Spleen (tissue), 11 donors: Measurements from ENCODE around the gene LRRC8E. TPM values are rescaled to one million over a fixed set of nuclear protein-coding genes. Genes with fewer than 3 reads are reported as not detected.
A peak's percentile ranks its signal among the peaks of the same experiment; 100 is the strongest.
"Not testable (repeated sequence)": the region's sequence is repeated elsewhere in the genome, so short reads cannot be mapped to it uniquely, and the experiment has no call there.

Experiments used
- DNase-seq: peaks from one replicate; pipeline ENCODE4 v3.0.0-alpha.2; 2020
- H3K27ac ChIP-seq, 8 donors: fragments of 200-600 bp; sonication (generic) in 7 of 8; 1 replicate in 4 of 8; 2 replicates in 4 of 8; pipeline versions ENCODE4 v1.5.0 to v1.8.0; 2016 to 2021; ENCODE audit warnings: inconsistent platforms in 4 of 8, mild to moderate bottlenecking in 4 of 8, moderate library complexity in 1 of 8
- H3K27me3 ChIP-seq, 7 donors: fragments of 200-600 bp; sonication (generic) in 6 of 7; replicated peaks in 1 of 7; 1 replicate in 4 of 7; 2 replicates in 3 of 7; pipeline versions ENCODE4 v1.5.0 to v1.8.0; 2016 to 2021; ENCODE audit warnings: inconsistent platforms in 3 of 7, mild to moderate bottlenecking in 1 of 7
- H3K36me3 ChIP-seq, 6 donors: fragments of 200-600 bp; sonication (generic) in 5 of 6; 1 replicate in 4 of 6; 2 replicates in 2 of 6; pipeline versions ENCODE4 v1.5.0 to v1.8.0; 2016 to 2021; ENCODE audit warnings: inconsistent platforms in 2 of 6
- H3K4me1 ChIP-seq, 6 donors: fragments of 200-600 bp; sonication (generic) in 5 of 6; 1 replicate in 3 of 6; 2 replicates in 3 of 6; pipeline versions ENCODE4 v1.5.0 to v1.8.0; 2016 to 2021; ENCODE audit warnings: inconsistent platforms in 3 of 6
- H3K4me3 ChIP-seq, 8 donors: fragments of 200-600 bp; sonication (generic) in 7 of 8; 1 replicate in 4 of 8; 2 replicates in 4 of 8; pipeline versions ENCODE4 v1.5.0 to v1.8.0; 2016 to 2021; ENCODE audit warnings: inconsistent platforms in 4 of 8, mild to moderate bottlenecking in 4 of 8, moderate library complexity in 2 of 8
- H3K9me3 ChIP-seq, 8 donors: fragments of 200-600 bp; sonication (generic) in 7 of 8; 1 replicate in 4 of 8; 2 replicates in 4 of 8; pipeline versions ENCODE4 v1.5.0 to v1.8.0; 2016 to 2021; ENCODE audit warnings: inconsistent platforms in 4 of 8
- CTCF ChIP-seq, 11 experiments: fragments of 200-600 bp in 7 of 11; fragments of 450-650 bp in 4 of 11; sonication (generic) in 4 of 11; IDR thresholded peaks in 8 of 11; conservative IDR thresholded peaks in 3 of 11; 1 replicate in 7 of 11; 2 replicates in 4 of 11; pipeline versions ENCODE4 v1.4.0 to v1.8.0; 2016 to 2021; ENCODE audit warnings: antibody characterized with exemption in 11 of 11, inconsistent platforms in 4 of 11, mild to moderate bottlenecking in 1 of 11
- POLR2A ChIP-seq, 3 donors: fragments of 450-650 bp; IDR thresholded peaks; one replicate each; pipeline ENCODE4 v1.5.1; 2017; ENCODE audit warnings: antibody characterized with exemption in 3 of 3, mild to moderate bottlenecking in 1 of 3
- POLR2AphosphoS5 ChIP-seq, 3 donors: sonication (generic); formaldehyde crosslinking; IDR thresholded peaks; one replicate each; pipeline ENCODE4 v1.5.1; 2017; ENCODE audit warnings: antibody characterized with exemption in 3 of 3
- WGBS, 5 donors: extraction: QIAGEN DNeasy Blood & Tissue Kit in 3 of 5; methylation state at CpG; one replicate each; pipeline versions ENCODE4 v1.1.5 to v1.1.7; 2013 to 2018; 5-methylcytosine and 5-hydroxymethylcytosine counted together
- intact Hi-C: fragments of 100-400 bp; cut with DNase I; formaldehyde crosslinking; loops from one replicate; pipeline ENCODE4 v1.15.0; 2023; ENCODE audit warnings: low total_unique reads
- polyA plus RNA-seq, 3 donors: library from polyadenylated mRNA; stranded (reverse); fragments of 200-250 nt; gene quantifications; one replicate each; pipeline ENCODE4 v1.2.1, GENCODE V29; 2013
- total RNA-seq, 7 donors: library from RNA; depleted of rRNA in 3 of 7; stranded (reverse); fragments of >200 nt in 3 of 7; fragmentation: NEBNext Ultra II Directional in 4 of 7; extraction: Animal tissue kit (Norgen Biotek cat#: 25700) in 4 of 7; gene quantifications; one replicate each; pipeline versions ENCODE4 v1.1.0 to v1.2.1, GENCODE V29; 2016 to 2021
- donor health status: healthy with polysubstance abuse.
- donor health status: DM: no; HTN: no; CAD: no; lungs with moderate emphysema.
- donor health status: DM: no; HTN: no; CAD: no.
- donor health status: Bipolar disorder and iron deficiency.
- donor health status: healthy.
- donor health status: DM: no; HTN: no; CAD: no.
- donor health status: DM: yes; HTN: yes; CAD: no.

The LRRC8E gene
- total and polyA plus RNA-seq, 10 donors, result 0.08 to 0.37 TPM; not detected in 8

- Histone ChIP-seq H3K36me3 (peaks cover 4 to 52% (median 27%) of the 10 kb centered on the region in 6 donors), H3K4me1 (peaks cover 11 to 93% (median 57%) of the 10 kb centered on the region in 6 donors), H3K9me3 (no peaks in the 10 kb centered on the region), H3K27me3 (peaks cover 0 to 14% (median 0%) of the 10 kb centered on the region in 7 donors), H3K27ac (peak overlapping the region in 7 of 8 donors; percentile 49 to 84 (median 73)), H3K4me3 (no peak overlapping the region)
- intact Hi-C loops, result no loop called here
- no peak for DNase-seq
- 89 to 95% (median 92%) methylated on average over 11 to 23 of the region's 23 CpGs for WGBS, 5 donors
- TF ChIP-seq POLR2AphosphoS5 (IDR thresholded peaks at IDR 0.05) (peak in 2 of 3 donors; percentile 31 to 65), CTCF (IDR thresholded peaks at IDR 0.05 in 8 of 11, conservative IDR thresholded peaks at IDR 0.05 in 3 of 11) (no peak)
Observed at GRCh38 chr19:7927605-7928333, 39.5 kb downstream of the LRRC8E start.

GRCh38 chr19:7928334-7928706 lies 40.0 kb downstream of the LRRC8E start:
- no peak for DNase-seq
- 75 to 92% (median 84%) methylated on average over 9 of the region's 9 CpGs for WGBS, 5 donors
- Histone ChIP-seq H3K4me3 (no peak overlapping the region), H3K36me3 (peaks cover 4 to 52% (median 31%) of the 10 kb centered on the region in 6 donors), H3K9me3 (no peaks in the 10 kb centered on the region), H3K4me1 (peaks cover 11 to 94% (median 58%) of the 10 kb centered on the region in 6 donors), H3K27me3 (peaks cover 0 to 14% (median 0%) of the 10 kb centered on the region in 7 donors), H3K27ac (peak overlapping the region in 7 of 8 donors; percentile 49 to 84 (median 73))
- intact Hi-C loops, result no loop called here
- no peak for TF ChIP-seq CTCF (IDR thresholded peaks at IDR 0.05 in 8 of 11, conservative IDR thresholded peaks at IDR 0.05 in 3 of 11)

GRCh38 chr19:7928741-7929701 lies 40.7 kb downstream of the LRRC8E start:
- intact Hi-C loops, result no loop called here
- no peaks in the 10 kb centered on the region for H3K9me3 ChIP-seq
- peaks cover 11 to 94% (median 61%) of the 10 kb centered on the region in 6 donors for H3K4me1 ChIP-seq
- no peak for DNase-seq
- H3K36me3 ChIP-seq, result peaks cover 4 to 58% (median 38%) of the 10 kb centered on the region in 6 donors
- peaks cover 0 to 14% (median 0%) of the 10 kb centered on the region in 7 donors for H3K27me3 ChIP-seq
- 58 to 77% (median 66%) methylated on average over 24 of the region's 24 CpGs for WGBS, 5 donors
- TF ChIP-seq POLR2AphosphoS5 (IDR thresholded peaks at IDR 0.05), result peak in 2 of 3 donors; percentile 24 to 43
- no peak for TF ChIP-seq POLR2A (IDR thresholded peaks at IDR 0.05)
- TF ChIP-seq CTCF (IDR thresholded peaks at IDR 0.05 in 8 of 11, conservative IDR thresholded peaks at IDR 0.05 in 3 of 11), result peak in 6 of 11 experiments; percentile 12 to 63 (median 38)
- peak overlapping the region; percentile 32 to 84 (median 73) for H3K27ac ChIP-seq
- H3K4me3 ChIP-seq, result no peak overlapping the region

- H3K27me3 ChIP-seq, intact Hi-C loops, H3K4me3 ChIP-seq, DNase-seq, H3K9me3 ChIP-seq: not testable (repeated sequence)
- Histone ChIP-seq H3K4me1 (peaks cover 8 to 93% (median 60%) of the 10 kb centered on the region in 6 donors), H3K36me3 (peaks cover 4 to 68% (median 47%) of the 10 kb centered on the region in 6 donors), H3K27ac (peak overlapping the region in 5 of 8 donors; percentile 67 to 84 (median 83))
- WGBS, 5 donors, result 58 to 82% (median 79%) methylated on average over 8 to 11 of the region's 11 CpGs
Observed at GRCh38 chr19:7930030-7930429, 41.7 kb downstream of the LRRC8E start.
